Activated T-helper 1 cell treated with anti-CD3 and anti-CD28 coated beads, Interleukin-2, amount 50 U/mL, for 16 hours (primary cell): ENCODE results near the gene ILKAP.

Source experiments
- DNase-seq, 2 donors: peaks; one replicate each; pipeline ENCODE4 v3.0.0-alpha.2; 2020; ENCODE audit warnings: low read depth in 1 of 2, low spot score in 1 of 2

The ILKAP gene

DNA sequence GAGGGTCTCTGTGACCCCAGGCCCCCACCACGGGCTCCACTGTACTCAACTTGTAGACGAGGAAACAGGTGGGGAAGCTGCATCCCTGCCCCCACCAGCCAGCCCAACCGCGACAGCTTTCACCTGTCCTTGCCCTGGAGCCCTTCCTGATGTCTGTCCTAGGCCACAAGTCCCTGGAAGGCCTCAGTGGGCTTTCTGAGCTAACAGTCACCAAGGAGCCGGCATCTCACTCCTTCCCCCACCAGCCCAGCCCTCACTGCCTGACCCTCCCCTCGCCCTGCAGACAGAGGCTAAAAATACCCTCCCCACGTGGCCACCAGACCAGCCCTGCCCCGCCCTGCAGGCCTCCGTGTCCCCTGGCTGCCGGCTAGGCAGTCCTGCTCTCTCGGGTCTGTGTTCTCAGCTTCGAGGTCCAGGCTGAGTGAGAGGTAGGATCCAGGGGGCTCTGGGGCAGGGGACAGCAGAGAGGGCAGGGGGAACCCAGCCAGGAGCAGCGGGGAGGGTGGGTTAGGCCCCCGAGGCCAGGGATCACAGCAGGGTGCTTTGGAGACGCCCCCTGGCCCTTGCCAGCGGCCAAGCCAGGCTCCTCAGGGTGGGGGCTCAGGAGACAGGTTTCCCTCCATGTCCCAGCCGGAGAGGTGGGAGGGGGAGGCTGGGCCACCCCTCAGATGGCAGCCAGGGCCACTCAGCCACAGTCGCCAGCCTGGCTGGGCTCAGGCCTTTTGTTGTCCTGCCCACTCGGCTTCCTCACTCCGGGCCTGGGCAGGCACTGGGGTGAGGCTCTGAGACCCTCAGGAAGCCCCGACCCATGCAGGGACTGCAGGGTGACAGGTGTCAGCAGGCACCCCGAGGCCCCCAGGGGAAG, 64.9 kb downstream of the ILKAP start, which contains the start of gene KLHL30:
TSS of gene KLHL30 (plus strand) at position 338 of the 865 bp plus-strand sequence. CDS start 2,087 bp downstream, outside the sequence.
- DNase-seq: no peak

DNA sequence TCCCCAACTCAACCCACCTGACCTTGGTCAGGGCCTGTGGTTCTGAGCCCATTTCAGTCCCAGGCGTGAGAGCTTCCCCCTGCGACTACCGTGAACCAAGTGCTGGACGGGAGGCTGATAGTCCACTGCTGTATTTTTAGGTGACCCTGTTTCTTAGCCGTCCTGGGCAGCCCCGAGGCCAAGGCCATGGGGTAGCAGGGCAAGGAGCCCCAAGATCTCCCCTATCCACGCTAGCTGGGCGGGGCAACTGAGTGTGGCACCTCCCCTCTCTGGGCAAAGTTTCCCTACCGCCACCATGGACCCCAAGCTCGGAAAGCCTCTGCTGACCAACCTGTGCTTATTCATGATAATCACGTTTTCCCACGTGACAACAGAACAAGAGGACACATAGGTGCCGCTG, 65.6 kb downstream of the ILKAP start:
- DNase-seq: no peak

DNA sequence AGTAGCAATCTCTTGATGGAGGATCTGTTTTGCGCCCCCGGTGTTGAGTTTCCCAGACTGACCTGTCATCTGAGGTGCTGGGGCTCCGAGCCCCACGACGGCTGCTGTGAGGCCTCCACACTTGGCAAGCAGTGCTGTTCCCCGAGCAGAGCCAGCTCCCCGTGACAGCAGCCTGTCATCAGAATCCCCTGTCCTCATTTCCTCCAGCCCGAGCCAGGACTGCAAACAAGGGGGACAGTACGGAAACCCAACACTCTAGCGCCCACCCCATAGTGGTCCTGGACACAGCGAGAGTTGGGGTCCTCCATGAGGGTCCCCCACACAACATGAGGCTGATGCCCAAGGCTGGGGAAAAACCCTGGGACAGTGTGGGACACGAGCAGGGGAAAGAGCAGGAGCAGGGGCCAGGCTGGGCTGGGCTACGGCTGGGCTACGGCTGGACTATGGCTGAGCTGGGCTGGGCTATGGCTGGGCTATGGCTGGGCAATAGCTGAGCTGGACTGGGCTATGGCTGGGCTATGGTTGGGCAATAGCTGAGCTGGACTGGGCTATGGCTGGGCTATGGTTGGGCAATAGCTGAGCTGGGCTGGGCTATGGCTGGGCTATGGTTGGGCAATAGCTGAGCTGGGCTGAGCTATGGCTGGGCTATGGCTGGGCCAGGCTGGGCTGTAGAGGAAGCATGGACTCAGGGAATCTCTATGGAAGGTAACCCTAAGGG, 66.5 kb downstream of the ILKAP start:
- DNase-seq: no peak

DNA sequence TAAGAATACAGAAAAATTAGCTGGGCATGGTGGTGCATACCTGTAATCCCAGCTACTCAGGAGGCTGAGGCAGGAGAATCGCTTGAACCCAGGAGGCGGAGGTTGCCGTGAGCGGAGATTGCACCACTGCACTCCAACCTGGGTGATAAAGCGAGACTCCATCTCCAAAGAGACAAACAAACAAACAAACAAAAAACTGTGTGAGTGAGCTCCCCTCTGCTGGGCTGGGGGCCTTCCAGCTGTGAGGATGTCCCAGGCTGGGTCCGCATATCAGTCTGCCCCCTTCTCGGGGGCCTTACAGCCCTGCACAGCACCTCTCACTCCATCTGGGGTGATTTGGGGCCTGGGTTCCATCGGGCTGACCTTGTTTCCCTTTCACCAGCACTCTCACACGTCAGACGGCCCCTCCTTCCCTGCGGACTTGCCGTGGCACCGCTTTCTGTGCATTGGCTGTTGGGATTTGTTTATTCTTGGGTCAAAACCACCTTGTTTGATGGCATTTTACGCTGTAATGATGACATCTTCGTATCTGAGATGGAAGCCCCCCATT, 67.8 kb downstream of the ILKAP start:
- DNase-seq: no peak

DNA sequence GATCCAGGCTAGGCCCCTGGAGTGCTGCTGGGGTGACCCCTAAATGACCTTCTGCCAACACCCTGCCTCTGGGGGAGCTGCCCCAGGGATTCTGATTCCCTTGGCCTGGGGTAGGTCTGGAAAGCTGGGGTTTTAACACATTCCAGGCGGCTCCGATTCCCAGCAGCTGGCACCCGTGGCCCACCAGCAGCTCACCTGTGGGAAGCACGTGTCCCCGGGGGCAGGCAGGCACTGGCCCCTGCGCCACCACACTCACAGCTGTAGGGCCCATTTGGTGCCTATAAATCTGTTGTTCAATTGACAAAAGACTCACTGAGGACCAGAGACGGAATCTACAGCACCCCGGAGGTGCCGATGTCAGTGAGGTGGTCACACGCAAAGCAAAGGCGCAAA, 69.1 kb downstream of the ILKAP start:
- DNase-seq: no peak

DNA sequence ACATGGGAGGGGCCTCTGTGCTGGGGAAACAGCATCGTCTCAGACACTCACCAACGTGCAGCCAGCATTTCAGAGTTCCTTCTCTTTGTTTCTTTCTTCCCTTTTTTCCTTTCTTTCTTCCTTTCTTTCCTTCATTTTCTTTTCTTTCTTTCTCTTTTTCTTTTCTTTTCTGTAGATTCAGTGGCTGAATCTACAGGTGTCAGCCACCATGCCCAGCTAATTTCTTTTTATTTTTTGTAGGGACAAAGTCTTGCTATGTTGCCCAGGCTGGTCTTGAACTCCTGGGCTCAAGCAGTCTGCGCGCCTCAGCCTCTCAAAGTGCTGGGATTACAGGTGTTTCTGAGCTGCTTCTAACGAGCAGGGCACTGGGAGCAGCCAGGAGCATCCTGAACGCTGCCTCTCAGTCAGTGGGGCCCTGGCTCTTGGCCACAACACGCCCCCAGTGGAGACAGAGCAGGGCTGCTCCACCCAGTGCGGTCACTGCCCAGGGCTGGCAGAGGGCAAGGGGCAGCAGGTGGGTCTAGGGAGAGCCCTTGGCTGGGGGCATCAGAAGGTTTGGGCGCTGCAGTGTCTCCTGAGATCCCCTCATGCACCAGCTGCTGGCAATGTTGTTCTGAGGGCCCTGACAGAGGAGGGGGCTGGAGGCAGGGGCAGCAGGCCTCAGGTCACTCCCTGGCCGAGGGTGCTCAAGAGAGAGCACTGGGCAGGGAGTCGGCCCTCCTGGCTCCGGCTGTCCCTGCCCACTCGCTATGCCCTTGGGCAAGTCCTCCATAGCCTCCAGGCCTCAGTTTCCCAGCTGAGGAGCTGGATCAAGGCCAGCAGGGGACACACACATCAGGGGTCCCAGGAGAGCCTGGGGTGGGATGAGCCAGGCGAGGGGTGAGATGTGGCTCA, 69.7 kb downstream of the ILKAP start:
- no peak for DNase-seq

DNA sequence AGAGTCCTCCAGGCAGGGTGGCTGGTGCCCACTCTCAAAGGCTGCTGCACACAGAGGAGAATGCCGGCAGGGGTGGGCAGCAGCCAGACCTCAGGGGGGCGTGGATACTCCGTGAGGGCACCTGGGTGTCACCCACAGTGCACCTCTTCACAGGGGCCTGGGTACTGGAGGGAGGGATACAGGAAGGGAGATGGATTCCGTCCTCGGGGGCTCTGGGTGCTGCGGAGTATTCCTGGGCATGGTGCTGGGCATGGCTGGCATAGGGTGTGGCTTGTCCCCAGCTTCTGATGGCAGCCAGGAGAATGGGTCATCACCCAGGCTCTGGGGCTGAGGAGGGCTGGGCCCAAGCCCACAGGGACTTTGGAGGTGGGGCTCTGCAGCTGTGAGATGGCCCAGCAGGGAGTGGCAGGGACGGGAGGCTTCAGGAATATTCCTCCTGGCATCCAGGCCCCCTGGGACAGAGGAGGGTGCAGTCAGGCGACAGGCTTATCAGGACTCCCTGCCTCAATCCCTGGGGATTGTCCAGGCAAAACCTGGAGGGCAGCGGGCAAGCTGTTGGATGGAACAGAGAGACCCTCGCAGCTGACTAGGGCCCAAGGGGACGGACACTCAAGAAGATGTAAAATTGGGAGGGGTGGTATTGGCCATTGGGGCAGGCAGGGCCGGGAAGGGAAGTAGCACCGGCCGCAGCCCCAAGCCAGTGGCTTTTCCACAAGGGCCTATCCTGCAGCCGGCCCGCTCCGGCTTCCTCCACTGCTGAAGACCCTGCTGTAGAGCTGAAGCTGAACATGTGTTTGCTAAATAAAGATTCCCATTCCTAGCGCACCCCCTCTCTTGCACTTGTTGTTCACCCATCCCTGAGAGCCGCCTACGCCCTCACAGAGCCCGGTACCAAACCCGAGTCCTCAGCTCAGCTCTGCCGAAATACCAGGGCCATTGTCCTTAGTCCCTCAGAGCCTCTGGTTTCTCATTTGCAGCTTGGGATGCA, 70.7 kb downstream of the ILKAP start:
- DNase-seq: no peak

DNA sequence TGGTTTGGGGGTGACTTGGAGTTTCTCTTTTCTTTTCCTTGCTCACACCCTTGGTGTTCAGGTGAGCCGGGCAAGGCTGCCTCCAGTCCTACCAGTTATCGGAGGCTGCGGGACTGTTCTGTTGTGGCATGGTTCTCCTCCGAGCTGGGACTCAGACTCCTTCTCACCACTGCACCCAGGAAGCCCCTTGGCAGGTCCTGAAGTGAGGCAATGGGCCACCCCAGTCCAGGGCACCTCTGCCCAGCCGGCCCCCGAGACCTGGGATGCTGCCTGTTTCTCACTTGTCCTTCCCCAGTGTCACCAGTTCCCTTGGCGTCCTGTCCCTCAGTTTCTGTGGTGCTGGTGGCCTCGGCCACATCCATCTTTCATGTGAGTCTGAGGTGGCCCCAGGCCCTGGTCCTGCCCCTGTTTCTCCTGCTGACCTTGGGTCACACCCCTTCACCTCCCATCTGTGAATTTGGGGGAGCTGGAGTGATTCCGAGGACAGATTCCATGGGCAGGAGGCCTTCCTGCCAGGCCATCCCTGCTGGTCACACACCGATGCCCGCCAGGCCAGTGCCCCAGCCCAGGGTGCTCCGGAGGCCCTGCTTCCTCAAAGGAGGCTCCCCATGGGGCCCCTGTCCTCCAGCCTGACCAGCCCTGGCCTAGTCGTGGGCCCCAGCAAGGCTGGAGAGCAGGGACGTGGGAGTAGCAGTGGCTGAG, 71.6 kb downstream of the ILKAP start:
- DNase-seq: no peak

DNA sequence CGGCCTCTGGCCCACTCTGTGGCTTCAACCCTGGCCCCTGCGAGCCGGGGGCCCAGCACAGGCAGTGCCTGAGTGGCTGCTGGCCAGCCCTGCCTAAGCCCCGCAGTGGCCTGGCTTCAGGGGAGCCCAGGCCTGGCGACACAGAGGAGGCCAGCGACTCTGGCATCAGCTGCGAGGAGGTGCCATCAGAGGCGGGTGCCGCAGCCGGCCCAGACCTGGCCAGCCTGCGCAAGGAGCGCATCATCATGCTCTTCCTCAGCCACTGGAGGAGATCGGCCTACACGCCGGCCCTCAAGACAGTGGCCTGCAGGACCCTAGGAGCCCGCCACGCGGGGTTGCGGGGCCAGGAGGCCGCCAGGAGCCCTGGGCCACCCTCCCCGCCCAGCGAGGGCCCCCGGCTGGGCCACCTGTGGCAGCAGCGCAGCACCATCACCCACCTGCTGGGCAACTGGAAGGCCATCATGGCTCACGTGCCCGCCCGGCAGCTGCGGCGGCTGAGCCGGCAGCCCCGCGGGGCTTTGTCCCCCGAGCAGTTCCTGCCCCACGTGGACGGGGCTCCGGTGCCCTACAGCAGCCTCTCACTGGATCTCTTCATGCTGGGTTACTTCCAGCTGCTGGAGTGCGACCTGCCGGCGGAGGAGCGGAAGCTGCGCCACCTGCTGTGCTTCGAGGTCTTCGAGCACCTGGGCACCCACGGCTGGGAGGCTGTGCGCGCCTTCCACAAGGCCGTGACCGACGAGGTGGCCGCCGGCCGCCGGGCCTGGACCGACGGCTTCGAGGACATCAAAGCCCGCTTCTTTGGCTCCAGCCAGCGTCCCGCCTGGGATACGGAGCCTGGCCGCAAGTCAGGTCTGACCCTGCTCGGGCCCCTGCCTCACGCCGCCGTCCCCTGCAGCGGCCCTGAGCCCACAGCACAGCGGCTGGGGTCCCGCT, 72.5 kb downstream of the ILKAP start:
- no peak for DNase-seq

DNA sequence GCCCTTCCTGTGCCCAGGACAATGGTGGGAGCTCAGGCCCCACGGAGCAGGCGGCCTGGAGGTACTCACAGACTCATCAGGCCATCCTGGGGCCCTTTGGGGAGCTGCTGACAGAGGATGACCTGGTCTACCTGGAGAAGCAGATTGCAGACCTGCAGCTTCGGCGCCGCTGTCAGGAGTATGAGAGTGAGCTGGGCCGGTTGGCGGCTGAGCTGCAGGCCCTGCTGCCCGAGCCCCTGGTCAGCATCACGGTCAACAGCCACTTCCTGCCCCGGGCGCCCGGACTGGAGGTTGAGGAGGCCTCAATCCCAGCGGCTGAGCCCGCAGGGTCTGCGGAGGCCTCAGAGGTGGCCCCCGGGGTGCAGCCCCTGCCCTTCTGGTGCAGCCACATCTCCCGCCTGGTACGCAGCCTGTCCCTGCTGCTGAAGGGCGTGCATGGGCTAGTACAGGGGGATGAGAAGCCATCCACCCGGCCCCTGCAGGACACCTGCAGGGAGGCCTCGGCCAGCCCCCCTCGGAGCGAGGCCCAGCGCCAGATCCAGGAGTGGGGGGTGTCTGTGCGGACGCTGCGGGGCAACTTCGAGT, 73.3 kb downstream of the ILKAP start:
- DNase-seq: no peak

DNA sequence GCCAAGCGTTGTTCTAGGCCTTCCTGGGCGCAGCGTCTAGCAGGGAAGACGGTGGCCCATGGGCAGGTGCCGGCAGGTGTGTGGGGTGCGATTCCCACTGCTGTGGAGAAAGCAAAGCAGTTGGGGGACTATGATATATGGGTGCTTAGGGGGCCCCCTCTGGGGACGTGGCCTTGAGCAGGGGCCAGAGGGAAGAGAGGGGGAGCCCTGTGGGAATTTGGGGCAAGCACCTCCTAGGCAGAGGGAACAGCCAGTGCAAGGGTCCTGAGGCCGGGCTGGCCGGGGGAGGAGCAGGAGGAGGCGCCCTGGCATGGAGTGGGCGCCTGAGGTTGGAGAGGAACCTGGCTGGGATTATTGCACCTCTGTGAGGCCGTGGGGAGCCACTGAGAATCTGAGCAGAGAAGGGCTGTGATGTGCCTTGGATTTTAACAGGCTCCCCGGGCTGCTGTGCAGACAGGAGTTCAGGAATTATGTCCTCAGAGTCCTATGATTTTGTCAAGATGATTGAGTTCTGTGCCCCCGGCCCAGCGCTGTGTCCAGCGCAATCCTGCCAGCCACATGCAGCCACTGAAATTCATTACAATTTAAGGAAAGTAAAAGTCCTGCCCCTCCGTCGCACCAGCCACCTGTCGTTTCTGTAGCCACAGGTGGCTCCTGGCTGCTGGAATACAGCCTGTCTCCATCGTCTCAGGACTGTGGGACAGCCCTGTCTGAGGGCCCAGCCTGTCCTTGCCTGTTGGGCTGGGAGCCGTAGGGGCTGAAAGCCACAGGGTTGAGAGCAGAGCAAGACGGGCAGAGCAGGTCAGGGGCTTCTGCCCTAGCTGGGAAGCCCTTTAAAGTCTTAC, 74.1 kb downstream of the ILKAP start:
- DNase-seq: no peak

DNA sequence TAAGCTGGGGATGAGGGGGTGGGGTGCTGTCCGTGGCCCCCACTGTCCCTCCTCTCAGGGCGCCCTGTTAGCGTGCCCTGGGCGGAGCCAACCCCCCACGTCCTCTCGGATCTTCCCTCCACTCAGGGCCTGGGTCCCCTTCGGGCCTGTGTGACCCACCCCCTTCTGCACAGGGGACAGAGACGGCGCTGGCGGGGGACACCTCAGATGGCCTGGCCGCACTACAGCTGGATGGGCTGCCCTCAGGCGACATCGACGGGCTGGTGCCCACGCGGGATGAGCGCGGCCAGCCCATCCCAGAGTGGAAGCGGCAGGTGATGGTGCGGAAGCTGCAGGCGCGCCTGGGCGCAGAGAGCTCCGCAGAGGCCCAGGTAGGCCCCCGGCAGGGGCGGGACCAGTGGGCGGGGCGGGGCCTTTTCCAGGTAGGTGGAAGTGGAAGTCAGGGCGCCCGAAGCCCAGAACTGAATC, 74.9 kb downstream of the ILKAP start:
- no peak for DNase-seq

DNA sequence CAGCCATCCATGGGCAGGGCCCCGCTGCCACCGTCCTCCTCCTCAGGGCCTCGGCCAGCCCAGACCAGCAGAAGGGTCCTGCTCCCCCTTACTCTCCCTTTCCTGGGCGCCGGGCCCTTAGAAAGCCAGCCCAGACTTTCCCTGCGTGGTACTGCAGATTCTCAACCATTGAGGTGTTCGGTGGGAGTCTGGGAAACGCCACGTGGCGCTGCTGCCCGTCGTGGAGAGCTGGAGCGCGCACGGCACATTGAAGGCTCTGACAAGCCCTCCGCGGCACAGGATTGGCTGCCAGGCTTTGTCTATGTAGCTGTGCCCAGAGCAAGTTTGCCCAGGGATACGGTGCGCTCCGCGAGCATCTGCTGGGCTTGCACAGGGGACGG, 75.4 kb downstream of the ILKAP start:
- no peak for DNase-seq

DNA sequence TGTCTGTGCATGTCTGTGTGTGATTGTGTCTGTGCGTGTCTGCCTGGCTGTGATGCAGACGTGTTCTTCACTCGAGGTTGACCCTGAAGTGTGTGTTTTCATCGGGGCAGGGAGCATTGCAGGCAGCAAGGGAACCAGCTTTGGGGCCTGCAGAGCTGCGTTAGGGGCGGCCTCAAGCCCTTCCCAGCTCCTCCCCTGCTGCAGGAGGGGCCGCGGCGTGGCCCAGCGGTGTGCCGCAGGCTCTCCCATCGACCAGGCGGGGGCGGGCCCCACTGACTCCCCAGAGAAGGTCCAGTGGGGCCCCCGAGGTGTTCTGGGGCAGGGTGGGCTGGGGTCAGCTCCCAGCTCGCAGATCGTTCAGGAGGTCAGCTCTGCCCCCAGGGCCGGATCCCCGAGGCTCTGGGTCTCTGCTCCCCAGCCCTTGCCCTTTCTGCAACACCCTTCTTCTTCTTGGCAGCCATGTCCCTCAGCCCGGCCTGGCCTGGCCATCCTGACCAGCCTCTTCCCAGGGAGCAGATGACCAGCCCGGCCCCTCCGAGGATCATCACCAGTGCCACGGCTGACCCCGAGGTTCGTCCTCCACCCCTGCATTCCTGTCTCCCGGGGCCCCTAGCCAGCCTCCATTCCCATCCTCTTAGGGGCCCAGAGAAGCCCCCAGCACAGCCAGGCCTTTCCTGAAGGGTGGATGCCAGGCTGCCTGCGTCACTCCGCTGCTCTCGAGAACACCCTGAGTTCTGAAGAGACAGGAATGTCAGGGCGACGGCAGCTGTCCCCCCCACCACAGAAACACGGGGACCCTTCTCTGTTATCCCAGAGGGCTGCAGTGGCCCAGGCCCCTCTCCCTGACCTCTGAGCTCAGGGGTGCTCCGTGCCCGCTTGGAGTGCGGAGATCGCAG, 76.1 kb downstream of the ILKAP start:
- no peak for DNase-seq

DNA sequence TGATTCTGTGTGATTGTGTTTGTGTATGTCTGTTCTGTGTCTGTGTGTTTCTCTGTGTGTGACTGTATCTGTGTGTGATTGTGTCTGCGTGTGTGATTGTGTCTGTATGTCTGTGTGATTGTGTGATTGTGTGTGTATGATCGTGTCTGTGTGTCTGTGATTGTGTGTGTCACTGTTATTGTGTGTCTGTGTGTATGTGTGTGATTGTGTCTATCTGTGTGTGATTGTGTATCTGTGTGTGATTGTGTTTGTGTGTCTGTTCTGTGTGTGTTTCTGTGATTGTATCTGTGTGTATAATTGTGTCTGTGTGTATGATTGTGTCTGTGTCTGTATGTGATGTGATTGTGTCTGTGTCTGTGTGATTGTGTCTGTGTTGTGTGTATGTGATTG, 76.7 kb downstream of the ILKAP start:
- no peak for DNase-seq

DNA sequence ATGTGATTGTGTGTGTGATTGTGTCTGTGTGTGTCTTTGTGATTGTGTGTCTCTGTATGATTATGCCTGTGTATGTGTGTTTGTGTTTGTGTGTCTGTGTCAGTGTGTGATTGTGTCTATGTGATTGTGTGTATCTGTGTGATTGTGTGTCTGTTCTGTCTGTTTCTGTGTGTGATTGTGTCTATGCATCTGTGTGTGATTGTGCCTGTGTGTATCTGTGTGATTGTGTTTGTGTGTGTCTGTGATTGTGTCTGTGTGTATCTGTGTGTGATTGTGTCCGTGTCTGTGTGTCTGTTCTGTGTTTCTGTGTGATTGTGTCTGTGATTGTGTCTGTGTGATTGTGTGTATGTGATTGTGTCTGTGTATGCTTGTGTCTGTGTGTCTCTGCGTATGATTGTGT, 77.2 kb downstream of the ILKAP start:
- DNase-seq: no peak
